Measurements from ENCODE around the gene CYGB.
"Not testable (repeated sequence)": the region's sequence is repeated elsewhere in the genome, so short reads cannot be mapped to it uniquely, and the experiment has no call there.

Gene CYGB

DNA sequence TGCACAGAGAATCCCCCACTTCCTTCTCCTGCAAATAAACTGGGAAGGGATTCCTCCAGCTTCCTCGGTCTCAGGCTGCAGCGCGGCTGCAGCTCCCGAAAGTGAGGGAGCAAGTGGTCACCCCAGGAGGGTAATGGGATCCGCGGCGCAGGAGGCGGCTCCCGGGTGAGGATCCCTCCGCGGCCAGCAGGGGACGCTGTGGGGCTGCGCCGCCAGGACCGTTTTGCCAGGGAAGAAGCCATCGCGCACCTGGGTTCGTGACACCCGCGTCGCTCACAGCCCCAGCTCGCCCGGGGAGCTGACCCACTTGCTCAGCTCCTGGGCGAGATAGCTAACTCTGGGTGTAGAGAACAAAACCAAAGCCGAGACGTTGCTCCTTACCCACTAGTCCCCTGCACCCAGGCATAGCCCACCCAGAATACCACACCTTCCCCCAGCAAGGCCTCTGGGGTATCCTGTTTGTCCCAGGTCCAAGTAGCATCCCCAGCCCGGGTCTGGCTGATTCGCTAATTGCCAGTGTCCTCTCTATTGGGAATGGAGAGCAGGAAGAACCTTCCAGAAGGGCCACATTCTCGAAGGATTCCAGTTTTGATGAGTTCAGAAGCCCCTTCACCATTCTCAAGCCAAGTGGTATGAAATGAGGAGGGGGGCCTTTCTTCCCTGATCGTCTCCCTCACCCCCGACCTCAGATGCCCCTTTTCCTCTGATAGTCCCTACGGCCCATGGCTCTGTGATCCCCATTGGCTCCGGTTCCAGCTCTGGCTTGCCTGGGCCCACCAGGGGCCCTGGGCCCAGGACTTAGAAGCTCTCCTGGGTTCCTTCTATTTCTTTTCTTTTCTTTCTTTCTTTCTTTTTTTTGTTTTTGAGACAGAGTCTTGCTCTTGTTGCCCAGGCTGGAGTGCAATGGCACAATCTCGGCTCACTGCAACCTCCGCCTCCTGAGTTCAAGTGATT lies 14.1 kb downstream of the CYGB start:
- DNase-seq = peak in 12 of 14 donors; percentile 24 to 75 (median 54)

DNA sequence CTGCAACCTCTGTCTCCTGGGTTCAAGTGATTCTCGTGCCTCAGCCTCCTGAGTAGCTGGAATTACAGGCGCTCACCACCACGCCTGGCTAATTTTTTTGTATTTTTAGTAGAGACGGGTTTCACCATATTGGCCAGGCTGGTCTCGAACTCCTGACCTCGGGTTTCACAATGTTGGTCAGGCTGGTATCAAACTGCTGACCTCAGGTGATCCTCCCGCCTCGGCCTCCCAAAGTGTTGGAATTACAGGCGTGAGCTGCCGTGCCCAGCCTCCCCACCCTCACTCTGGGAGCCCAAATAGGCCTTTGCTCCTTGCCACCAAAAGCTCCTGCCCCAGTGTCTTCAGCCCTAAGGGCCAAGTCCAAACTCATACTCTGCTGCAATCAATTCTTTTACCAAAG lies 15.8 kb downstream of the CYGB start:
- not testable (repeated sequence) for DNase-seq

DNA sequence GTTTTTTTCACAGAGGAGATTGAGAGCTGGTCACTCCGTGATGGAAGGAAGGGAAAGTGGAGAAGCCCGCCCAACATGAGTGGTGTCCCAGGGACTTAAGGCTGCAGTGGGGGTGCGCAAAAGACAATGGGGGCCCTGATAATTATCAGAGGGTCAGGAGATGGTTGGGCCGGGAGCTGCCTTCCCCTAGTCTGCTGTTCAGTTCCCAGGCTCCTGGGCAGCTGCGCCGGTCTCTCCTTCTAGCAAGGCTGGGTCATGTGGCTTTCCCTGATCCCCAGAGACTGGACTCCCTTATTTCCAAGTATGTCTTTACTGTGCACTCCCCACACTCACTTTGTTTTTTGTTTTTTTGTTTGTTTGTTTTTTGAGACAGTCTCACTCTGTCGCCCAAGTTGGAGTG lies 16.2 kb downstream of the CYGB start:
- DNase-seq = no peak

DNA sequence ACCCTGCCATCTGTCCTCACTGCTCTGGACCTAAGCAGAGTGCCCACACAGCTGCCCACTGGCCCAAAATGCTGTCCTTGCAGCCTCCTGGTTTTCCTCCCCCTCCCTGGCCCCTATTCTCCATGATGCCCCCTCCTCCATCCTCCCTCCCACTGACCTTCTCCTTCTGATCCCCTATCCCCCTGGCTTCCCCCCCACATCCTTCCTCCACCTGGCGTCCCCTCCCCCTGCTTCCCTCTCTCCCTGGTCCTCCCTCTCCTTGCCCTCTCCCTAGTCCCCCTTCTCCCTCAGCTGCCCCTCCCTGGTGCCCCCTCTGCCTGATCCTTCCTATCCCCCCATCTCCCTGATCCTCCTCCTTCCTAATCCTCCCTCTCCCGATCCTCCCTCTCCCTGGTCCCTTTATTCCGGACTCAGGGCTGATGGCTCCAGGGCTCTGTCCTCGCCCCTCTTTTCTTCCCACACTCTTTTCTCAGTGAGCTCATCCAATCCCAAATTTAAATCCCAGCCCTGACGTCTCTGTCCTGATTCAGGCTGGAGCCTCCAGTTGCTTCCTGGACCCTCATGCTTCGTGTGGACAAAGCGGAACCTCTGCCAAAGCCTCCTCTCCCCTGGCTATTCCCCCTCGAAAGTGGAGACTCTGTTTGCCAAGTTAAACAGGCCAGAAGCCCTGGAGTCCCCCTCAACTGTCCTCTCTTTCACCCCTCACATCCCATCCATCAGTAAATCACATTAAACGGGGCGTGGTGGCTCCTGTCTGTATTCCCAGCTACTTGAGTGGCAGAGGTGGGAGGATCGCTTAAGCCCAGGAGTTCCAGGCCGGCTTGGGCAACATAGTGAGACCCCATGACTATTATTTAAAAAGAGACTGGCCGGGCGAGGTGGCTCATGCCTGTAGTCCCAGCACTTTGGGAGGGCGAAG lies 18.2 kb downstream of the CYGB start:
- DNase-seq = no peak

DNA sequence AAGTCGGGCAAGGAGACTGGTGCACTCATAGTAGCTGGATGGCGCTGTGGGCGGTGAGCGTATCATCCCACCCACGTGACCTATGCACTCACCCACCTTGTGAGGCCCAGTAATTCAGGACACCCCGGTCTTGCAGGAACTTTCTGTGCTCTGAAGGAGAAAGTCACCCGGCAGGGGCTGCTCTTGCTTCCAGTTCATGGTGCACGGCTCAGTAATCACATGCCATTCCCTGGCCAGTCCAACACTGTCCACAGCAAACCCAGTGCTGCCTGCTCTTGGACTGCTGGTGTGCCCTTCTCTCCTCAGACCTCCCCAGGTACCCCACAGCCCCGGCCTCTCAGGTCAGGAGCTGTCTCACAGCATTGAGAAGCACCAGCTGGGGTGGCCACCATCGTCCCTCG lies 19.9 kb downstream of the CYGB start:
- no peak for DNase-seq

DNA sequence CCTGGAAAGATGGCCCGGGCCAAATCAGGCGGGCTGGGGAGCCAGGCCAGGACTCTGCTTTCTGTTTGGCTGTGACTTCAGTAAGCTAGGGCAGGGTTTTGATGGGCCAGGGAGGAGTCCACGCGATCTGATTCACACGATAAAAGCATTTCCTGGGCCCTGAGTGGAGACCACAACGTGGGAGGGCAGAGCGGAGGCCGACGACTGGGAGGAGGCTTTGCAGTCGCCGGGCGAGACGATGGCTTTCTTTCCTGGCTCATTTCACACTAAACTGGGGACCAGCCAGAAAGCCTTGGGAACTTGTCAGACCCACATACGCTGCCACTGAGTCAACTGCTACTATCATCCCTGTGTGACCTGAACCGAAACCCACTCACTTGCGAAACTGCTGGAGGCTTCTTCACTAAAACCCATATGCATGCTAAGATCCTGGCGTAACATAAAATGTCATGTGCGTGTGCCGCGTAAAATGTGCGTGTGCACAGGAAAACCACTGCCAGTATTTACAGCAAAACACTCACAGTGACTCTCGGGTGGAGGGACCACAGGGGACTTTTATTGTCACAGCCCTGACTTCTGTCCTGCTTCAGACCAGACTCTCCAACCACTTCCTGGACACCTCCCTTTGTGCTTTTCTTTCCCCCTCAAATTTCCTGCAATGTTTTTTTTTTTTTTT lies 22.1 kb downstream of the CYGB start:
- peak in 7 of 14 donors; percentile 35 to 68 (median 51) for DNase-seq

DNA sequence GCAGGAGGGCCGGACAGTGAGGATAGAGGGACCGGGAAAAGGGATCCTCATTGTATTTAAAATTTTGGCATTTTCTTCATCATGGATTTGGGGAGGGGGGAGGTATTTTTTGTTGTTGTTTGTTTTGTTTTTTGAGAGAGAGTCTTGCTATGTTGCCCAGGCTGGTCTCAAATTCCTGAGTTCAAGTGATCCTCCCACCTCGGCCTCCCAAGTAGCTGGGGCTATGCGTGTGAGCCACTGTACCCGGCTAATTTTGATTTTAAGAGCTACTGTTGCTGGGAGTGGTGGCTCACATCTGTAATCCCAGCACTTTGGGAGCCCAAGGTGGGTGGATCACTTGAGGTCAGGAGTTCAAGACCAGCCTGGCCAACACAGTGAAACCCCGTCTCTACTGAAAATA lies 23.2 kb downstream of the CYGB start:
- DNase-seq = not testable (repeated sequence)

DNA sequence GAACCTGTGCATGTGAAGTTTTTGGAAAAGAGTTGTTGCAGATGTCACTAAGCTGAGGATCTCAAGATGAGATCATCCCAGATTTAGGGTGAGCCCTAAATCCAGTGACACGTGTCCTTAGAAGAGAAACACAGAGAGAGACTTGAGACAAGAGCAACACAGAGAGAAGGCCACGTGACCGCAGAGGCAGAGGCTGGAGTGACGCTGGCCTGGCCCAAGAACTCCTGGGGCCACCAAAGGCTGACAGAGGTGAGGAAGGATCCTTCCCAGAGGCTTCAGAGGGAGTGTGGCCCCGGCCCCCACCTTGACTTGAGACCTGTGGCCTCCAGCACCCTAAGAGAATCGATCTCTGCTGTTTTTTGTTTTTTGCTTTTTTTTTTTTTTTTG lies 24.2 kb downstream of the CYGB start:
- no peak for DNase-seq

DNA sequence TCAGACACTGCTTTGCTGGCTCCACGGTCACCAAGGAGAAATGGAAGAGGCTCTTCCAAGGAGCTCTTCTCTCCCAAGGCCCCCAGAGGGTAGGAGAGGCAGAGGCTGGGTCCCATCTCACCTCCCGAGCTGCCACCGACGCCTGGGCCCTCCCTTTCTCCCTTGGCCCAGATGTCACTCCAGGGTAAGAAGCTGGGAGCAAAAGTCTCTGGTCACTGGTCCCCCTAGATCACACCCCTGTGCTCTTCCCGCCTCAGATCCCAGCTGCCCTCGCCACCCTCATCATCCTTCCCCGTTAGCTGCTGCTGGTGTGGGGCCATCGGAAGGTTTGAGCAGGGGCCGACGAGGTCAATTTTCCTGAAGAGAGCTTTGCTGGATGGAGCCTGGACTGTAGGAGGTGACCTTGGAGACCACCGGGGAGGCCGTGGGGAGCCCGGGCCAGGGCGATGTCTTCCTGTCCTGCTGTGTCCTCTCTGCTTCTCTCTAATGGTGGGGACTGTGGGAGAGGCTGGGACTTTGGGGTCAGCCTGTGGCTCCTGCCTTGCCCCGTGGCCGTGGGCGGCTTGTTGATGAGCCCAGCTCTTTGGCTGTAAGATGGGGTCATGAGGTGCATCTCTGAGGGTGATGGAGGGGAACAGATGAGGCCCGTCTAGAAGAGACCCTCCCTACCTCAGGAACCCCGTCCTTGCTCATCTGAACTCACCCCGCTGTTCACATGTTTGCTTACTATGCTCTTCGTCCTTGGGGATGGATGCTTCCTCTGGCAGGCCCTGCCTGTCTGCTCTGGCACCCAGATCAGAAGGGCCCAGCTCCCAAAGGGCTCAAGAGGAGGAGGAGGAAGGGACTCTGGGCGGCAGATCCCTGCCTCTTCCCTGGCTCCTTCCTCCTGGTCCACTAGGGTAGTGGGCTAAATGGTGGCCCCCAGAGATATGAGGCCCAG lies 24.9 kb downstream of the CYGB start:
- no peak for DNase-seq

DNA sequence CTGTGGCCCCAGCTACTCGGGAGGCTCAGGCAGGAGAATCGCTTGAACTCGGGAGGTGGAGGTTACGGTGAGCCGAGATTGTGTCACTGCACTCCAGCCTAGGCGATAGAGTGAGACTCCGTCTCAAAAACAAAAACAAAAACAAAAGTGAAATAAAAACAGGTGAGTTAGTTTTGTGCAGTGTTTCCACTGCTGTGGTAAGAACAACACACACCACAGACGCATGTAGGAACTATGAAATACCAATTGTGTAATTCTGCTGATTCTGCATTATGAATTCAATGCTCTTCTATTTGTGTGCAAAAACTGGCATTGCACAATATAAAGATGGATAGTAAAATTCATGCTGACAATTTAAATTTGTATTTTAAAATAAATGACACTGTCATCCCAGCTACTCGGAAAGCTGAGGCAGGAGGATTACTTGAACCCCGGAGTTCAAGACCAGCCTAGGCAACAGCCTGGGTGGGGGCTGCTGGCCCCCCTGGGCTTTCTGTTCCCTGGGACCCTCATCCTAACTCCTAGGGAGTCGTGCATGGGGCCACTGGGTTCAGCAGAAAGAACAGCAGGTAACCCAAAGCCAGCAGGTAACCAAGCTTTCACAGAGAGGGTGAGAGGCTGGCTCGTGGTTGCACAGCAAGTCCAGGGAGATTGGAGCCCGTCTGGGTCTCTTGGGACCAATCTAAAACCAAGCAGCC lies 25.7 kb downstream of the CYGB start:
- no peak for DNase-seq

DNA sequence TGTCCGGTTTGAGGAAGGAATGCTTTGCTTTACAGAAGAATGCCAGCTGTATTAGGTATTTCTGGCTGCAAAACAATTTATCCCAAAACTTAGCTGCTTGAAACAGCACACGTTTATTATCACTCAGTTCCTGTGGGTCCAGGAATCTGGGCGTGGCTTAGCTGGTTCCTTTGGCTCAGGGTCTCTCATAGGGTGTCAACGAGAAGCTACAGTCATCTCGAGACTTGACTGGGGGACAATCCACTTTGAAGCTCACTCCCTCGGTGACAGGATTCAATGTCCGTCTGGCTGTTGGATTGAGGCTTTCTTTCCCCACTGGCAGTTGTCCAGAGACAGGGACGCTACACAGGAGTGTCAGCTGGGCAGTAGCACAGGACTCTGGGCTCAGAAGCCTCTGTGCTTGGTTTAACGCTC lies 26.7 kb downstream of the CYGB start:
- DNase-seq = no peak

DNA sequence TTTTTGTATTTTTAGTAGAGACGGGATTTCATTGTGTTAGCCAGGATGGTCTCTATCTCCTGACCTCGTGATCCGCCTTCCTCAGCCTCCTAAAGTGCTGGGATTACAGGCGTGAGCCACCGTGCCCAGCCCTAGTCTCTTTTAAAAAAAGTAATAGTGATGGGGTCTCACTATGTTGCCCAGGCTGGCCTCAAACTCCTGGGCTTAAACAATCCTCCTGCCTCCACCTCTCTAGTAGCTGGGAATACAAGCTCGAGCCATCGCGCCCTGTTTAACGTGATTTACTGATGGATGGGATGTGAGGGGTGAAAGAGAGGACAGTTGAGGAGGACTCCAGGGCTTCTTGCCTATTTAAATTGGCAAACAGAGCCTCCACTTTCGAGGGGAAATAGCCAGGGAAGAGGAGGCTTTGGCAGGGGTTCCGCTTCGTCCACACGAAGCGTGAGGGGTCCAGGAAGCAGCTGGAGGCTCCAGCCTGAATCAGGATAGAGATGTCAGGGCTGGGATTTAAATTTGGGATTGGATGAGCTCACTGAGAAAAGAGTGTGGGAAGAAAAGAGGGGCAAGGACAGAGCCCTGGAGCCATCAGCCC lies 28.9 kb downstream of the CYGB start:
- DNase-seq = not testable (repeated sequence)

DNA sequence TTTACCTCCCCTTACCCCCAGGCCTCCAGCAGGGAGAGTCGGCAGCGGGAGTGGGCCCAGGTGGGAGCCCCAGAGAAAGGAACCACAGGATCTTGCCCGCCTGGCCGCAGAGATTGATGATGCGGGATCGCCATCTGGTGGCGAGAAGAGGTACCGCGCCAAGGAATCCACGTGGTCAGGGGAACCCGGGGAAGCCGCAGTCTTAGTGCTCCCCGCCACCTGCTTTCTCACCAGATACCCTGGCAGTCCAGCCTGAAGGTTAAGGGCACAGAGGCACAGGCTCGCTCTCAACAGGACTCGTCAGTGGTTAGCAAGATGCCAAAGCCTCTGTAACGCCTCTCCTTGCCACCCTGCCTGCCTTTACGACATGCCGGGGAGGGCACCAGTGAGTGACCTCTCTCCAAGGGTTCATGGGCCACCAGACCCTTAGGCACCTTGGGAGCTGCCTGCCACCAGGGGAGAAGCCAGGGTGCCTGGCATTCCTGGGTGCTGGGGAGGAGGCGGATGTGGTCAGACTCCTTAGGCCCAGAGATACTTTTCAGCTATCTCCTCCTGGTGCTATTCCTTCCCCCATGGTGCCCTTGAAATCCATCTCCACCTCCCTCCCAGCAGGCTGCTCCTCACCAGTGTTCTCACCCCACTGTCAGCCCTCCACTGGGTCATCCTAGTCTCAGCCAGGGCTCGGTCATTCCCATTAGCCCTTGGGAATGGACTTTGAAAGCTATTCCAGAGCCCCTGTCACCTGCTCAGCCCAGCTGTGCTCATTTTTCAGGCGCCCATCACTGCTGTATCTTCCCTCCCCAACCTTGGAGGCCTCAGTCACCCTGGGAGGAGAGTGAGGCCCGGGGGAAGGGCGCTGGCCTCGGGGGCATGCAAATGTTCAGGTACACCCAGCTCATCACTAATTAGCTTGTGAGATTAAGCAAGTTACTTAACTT lies 30.8 kb downstream of the CYGB start:
- peak in 13 of 14 donors; percentile 33 to 85 (median 69) for DNase-seq

DNA sequence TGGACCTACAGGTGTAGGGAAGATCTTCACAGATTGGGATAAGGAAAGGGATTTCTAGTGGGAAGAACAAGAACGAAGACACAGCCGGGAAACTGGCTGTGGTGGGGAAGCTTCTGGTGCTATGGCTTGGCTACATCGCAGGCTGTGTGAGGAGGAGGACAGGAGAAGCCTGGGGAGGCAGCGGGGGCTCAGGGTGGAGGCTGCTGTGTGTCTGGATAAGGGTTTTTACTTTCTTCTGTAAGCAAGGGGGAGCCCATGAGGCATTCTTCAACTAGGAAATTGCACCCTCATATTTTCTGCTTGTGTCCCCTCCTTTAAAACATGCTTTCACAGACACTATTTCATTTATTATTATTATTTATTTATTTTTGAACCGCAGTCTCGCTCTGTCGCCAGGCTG lies 33.4 kb downstream of the CYGB start:
- no peak for DNase-seq

DNA sequence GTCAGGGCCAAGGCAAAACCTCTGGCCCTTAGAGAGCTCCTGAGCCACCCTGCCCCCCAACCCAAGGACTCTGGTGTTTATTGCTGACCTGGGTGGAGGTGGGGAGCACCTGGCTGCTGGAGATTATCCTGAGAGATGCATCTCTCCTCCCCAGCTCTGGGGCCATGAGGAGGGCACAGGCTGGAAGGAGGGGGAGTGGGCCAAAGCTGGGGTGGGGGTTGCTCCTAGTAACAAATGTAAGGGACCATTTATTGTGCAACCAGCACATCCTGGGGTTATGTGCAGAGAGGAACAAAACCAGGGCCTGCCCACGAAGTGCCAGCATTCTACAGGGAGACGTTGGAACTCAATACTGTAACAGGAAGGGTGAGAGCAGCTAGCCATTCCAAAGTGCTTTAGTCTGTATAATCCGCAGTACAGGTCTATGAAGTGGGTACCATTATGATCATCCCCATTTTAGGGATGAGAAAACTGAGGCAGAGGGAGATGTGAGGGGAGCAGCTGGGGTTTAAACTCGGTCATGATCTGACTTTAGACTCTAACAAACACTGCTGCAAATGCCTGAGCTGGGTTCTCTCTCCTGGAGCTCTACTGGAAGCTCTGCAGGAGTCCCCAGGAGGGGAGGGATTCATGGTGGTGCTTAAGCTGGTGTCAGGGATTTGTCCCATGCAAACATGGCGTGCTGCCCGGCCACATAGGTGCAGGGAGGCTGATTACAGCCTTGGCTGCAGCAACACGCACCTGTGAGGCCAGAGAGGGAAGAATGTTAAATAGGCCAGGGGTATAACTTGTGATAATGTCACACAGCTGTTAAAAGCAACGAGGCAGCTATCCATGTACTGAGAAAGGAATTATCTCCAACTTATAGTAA lies 34.9 kb downstream of the CYGB start:
- DNase-seq = no peak

DNA sequence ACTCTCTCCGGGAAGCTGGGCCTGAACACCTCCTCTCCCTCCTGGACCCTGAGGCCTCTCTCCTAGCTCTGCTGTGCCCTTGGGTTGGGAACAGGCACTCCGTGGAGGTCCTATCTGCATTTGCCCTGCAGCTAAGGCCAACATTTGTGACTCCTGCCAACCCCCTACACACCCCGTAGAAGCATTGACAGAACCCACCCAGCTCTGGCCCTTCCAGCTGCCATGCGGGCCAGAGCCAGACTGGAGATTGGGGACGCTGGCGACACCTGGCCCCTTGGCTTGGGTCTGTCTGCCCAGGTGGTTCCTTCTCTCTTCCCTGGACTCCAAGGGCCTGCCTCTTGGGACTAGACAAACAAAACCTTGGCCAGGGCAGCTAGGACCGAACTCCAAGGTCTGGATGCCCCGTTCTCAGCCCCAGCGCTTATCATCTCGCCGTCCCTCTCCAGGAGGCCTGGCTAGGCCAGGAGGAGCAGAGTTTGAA lies 35.6 kb downstream of the CYGB start:
- DNase-seq = no peak

DNA sequence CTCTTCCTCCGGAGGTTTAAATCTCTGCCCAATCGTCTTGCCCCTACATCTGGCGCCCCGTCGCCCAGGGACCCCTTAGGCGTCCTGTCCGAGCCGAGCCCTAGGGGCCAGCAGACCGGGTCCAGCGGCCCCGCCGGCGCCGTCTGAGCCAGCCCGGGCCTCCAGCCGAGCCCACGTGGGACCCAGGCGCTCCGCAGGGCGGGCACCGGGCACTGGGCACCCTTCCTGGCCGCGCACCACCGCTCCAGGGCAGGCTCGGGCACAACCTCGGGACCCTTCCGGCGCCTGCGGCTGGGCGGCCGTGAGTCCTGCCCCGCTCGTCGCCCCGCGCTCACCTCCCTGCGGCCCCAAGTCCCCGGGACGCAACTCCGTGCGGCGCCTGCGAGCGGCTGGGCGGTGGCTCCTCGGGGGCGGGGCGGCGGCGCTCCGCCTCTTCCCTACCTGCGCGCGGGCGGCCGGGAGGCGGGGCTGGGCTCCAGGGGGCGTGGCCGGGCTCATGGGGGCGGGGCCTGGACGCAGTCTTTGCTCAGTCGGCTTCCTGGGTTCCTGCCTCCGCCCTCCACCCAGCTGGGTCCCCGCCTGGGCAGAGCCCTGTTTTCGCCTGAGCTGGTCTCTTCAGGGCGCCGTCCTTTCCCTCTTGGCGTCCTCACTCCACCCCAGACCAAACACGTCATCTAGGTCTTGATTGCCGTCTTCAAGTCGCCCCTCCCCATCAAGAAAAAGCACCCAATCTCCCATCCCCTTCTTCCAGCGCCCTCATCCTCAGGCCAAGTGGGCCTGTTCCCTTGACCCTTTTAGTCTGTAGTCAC lies 36.3 kb downstream of the CYGB start, which contains the start of gene RHBDF2:
Gene RHBDF2, minus strand, starts transcription at position 406 of the 809 bp plus-strand sequence. CDS start 19,899 bp downstream, outside the sequence.
- DNase-seq = peak in 11 of 14 donors; percentile 35 to 83 (median 68)
